OCI-LY7 (cell line): ENCODE data around the gene CDRT15L2.
"Not testable (repeated sequence)": the region's sequence is repeated elsewhere in the genome, so short reads cannot be mapped to it uniquely, and the experiment has no call there.

Source experiments
- CTCF ChIP-seq: fragments of 200-600 bp; sonication (generic); conservative IDR thresholded peaks from 2 replicates; pipeline ENCODE4 v1.5.1; 2014; ENCODE audit warnings: mild to moderate bottlenecking, antibody characterized with exemption, low read length, moderate library complexity, mixed read lengths
- EZH2phosphoT487 ChIP-seq: fragments of 200-600 bp; sonication (generic); IDR thresholded peaks from 2 replicates; pipeline ENCODE4 v1.6.1; 2018; ENCODE audit warnings: low read depth, borderline replicate concordance, mild to moderate bottlenecking, mixed run types, antibody characterized with exemption, low read length, moderate library complexity, mixed read lengths

- not testable (repeated sequence) for TF ChIP-seq CTCF, EZH2phosphoT487
Measured at GRCh38 chr17:20552920-20553319, 26.6 kb upstream of the CDRT15L2 start.
